Measurements from ENCODE around the gene BCHE.

DNA sequence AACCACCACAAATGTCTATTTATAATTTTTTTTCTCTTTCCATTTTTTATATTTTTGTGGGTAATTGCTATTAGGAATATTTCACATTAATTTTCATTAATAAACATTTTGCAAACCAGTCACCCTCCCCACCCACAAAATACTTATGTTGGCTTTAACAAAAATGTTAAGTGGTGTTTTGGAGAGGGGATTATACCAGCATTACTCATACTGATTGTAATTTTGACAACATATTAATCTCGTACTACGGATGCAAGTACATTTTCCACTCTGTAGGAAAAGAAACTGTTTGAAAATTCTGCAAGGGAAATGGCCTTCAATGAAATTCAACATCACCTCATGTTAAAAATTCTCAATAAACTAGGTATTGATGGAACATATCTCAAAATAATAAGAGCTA, 58.3 kb downstream of the BCHE start:
- TF ChIP-seq, protein P1, sequence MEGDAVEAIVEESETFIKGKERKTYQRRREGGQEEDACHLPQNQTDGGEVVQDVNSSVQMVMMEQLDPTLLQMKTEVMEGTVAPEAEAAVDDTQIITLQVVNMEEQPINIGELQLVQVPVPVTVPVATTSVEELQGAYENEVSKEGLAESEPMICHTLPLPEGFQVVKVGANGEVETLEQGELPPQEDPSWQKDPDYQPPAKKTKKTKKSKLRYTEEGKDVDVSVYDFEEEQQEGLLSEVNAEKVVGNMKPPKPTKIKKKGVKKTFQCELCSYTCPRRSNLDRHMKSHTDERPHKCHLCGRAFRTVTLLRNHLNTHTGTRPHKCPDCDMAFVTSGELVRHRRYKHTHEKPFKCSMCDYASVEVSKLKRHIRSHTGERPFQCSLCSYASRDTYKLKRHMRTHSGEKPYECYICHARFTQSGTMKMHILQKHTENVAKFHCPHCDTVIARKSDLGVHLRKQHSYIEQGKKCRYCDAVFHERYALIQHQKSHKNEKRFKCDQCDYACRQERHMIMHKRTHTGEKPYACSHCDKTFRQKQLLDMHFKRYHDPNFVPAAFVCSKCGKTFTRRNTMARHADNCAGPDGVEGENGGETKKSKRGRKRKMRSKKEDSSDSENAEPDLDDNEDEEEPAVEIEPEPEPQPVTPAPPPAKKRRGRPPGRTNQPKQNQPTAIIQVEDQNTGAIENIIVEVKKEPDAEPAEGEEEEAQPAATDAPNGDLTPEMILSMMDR (IDR thresholded peaks at IDR 0.05): no peak
- TF ChIP-seq POLR2A (IDR thresholded peaks at IDR 0.05): no peak

Data from heart left ventricle (tissue), 13 donors.